PC-9 (cell line): ENCODE measurements around the gene TTC1. TPM values are rescaled to one million over a fixed set of nuclear protein-coding genes. Genes with fewer than 3 reads are reported as not detected.

Experiments used
- BruUV-seq: library from RNA; stranded (reverse); fragments of 400-500 nt; replicated peaks from 2 replicates; lab custom pipeline; 2021; lab: Mats Ljungman, UMichigan
- CTCF ChIA-PET: fragments of 300-600 bp; sonication (Branson Sonifier 250); formaldehyde crosslinking; loops from one replicate; lab custom pipeline; 2022; ENCODE audit warnings: antibody characterized with exemption; lab: Charles Lee
- POLR2A ChIA-PET: fragments of 300-600 bp; sonication (Branson Sonifier 250); formaldehyde crosslinking; loops from one replicate; lab custom pipeline; 2022; ENCODE audit warnings: antibody characterized with exemption; ENCODE audit not compliant: unreplicated experiment; lab: Charles Lee
- DNase-seq, 2 experiments: peaks; one replicate each; pipeline versions ENCODE4 v3.0.0 to v3.0.0-alpha.2; 2015 to 2022; ENCODE audit warnings: mixed read lengths in 1 of 2
- H2AFZ ChIP-seq: fragments of 200-600 bp; sonication (generic); 2 replicates; pipeline ENCODE4 v1.8.1; 2017; ENCODE audit warnings: antibody characterized with exemption
- H3F3A ChIP-seq: fragments of 200-600 bp; sonication (generic); 2 replicates; pipeline ENCODE4 v1.8.1; 2017; ENCODE audit warnings: antibody characterized with exemption, mild to moderate bottlenecking, low read depth; ENCODE audit not compliant: insufficient read depth
- H3K27ac ChIP-seq: fragments of 200-600 bp; sonication (generic); 2 replicates; pipeline ENCODE4 v1.6.1; 2016; ENCODE audit warnings: mixed run types
- H3K27me3 ChIP-seq: fragments of 200-600 bp; sonication (generic); 2 replicates; pipeline ENCODE4 v1.6.1; 2016; ENCODE audit warnings: low read depth, mixed run types; ENCODE audit not compliant: insufficient read depth
- H3K36me3 ChIP-seq: fragments of 200-600 bp; sonication (generic); 2 replicates; pipeline ENCODE4 v1.6.1; 2016; ENCODE audit warnings: low read depth, mixed run types
- H3K4me1 ChIP-seq: fragments of 200-600 bp; sonication (generic); replicated peaks from 2 replicates; pipeline ENCODE4 v1.6.1; 2016; ENCODE audit warnings: mixed run types; ENCODE audit not compliant: insufficient read depth
- H3K4me2 ChIP-seq: fragments of 200-600 bp; sonication (generic); 2 replicates; pipeline ENCODE4 v1.6.1; 2017; ENCODE audit warnings: mixed run types
- H3K4me3 ChIP-seq: fragments of 200-600 bp; sonication (generic); 2 replicates; pipeline ENCODE4 v1.6.1; 2016; ENCODE audit warnings: mixed run types
- H3K79me2 ChIP-seq: fragments of 200-600 bp; sonication (generic); 2 replicates; pipeline ENCODE4 v1.6.1; 2017; ENCODE audit warnings: low read depth, mixed run types
- H3K9me2 ChIP-seq: fragments of 200-600 bp; sonication (generic); 2 replicates; pipeline ENCODE4 v1.8.1; 2017; ENCODE audit warnings: mild to moderate bottlenecking; ENCODE audit not compliant: insufficient read depth
- H3K9me3 ChIP-seq: fragments of 200-600 bp; sonication (generic); 2 replicates; pipeline ENCODE4 v1.8.1; 2016; ENCODE audit warnings: low read depth; ENCODE audit not compliant: insufficient read depth
- H4K20me1 ChIP-seq: fragments of 200-600 bp; sonication (generic); 2 replicates; pipeline ENCODE4 v1.8.1; 2017; ENCODE audit not compliant: insufficient read depth
- CTCF ChIP-seq: fragments of 200-600 bp; sonication (generic); conservative IDR thresholded peaks from 2 replicates; pipeline ENCODE4 v1.6.1; 2017; ENCODE audit warnings: mixed run types, antibody characterized with exemption, mild to moderate bottlenecking, moderate library complexity
- EZH2 ChIP-seq: fragments of 200-600 bp; sonication (generic); IDR thresholded peaks from 2 replicates; pipeline ENCODE4 v1.8.0; 2017; ENCODE audit warnings: antibody characterized with exemption, low read depth
- intact Hi-C: fragments of 100-400 bp; cut with micrococcal nuclease; formaldehyde crosslinking; loops from one replicate; pipeline ENCODE4 v1.10.0; 2022; ENCODE audit not compliant: unreplicated experiment
- total RNA-seq: library from RNA; stranded (reverse); gene quantifications from 2 replicates; pipeline ENCODE4 v1.2.3, GENCODE V29; 2021

Gene TTC1
- total RNA-seq, 1 experiment from 2014 or later, result 68.5 TPM

DNA sequence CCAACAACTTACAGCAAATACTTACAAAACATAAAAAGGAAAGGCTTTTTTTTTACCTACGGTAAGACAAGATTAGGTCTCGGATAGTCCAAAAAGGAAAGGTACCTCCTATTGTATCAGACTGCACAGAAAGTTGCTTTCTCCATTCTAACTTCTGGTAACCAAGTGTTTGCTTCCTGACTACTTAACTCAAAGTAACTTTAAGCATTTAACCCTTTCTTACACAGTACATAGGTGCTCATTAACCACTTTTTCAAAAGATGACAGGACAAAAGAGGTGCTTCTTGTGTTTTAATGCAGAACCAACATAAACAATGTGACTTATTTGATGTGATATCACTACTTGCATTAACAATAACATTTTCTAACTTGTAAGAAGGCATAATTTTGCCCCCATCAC, 87.2 kb downstream of the TTC1 start:
- CTCF ChIA-PET, result no interaction called here
- Histone ChIP-seq H3K27me3 (no peaks in the 10 kb centered on the region), H3K9me3 (no peaks in the 10 kb centered on the region), H3K4me1 (no peaks in the 10 kb centered on the region), H3K9me2 (no peaks in the 10 kb centered on the region), H3K36me3 (0 out of 2 replicates have a peak, but pooled peaks cover 6% of the 10 kb centered on the region), H4K20me1 (no peaks in the 10 kb centered on the region), H2AFZ (no peak overlapping the region), H3K79me2 (no peaks in the 10 kb centered on the region; the same call in 1 of the 2 replicates), H3F3A (no peaks in the 10 kb centered on the region), H3K4me2 (no peak overlapping the region), H3K27ac (no peak overlapping the region), H3K4me3 (no peak overlapping the region)
- no peak for TF ChIP-seq CTCF
- no peak for TF ChIP-seq EZH2
- DNase-seq, result no peak
- intact Hi-C loops, result no loop called here
- POLR2A ChIA-PET, result no interaction called here
- no TSS peak for BruUV-seq

- Histone ChIP-seq H3K4me3 (no peak overlapping the region), H3K4me1 (no peaks in the 10 kb centered on the region), H2AFZ (no peak overlapping the region), H3K4me2 (no peak overlapping the region), H3K27me3 (no peaks in the 10 kb centered on the region), H3K79me2 (no peaks in the 10 kb centered on the region; the same call in 1 of the 2 replicates), H3K9me2 (no peaks in the 10 kb centered on the region), H3K9me3 (no peaks in the 10 kb centered on the region), H3K36me3 (0 out of 2 replicates have a peak, but pooled peaks cover 6% of the 10 kb centered on the region), H3F3A (no peaks in the 10 kb centered on the region; the same call in 1 of the 2 replicates), H4K20me1 (no peaks in the 10 kb centered on the region), H3K27ac (no peak overlapping the region)
- DNase-seq, result no peak
- intact Hi-C loops, result no loop called here
- ChIA-PET POLR2A (no interaction called here), CTCF (no interaction called here)
- TF ChIP-seq EZH2 (no peak), CTCF (no peak)
- BruUV-seq, result no TSS peak
Observed at GRCh38 chr5:160097991-160098390, 89.1 kb downstream of the TTC1 start.

DNA sequence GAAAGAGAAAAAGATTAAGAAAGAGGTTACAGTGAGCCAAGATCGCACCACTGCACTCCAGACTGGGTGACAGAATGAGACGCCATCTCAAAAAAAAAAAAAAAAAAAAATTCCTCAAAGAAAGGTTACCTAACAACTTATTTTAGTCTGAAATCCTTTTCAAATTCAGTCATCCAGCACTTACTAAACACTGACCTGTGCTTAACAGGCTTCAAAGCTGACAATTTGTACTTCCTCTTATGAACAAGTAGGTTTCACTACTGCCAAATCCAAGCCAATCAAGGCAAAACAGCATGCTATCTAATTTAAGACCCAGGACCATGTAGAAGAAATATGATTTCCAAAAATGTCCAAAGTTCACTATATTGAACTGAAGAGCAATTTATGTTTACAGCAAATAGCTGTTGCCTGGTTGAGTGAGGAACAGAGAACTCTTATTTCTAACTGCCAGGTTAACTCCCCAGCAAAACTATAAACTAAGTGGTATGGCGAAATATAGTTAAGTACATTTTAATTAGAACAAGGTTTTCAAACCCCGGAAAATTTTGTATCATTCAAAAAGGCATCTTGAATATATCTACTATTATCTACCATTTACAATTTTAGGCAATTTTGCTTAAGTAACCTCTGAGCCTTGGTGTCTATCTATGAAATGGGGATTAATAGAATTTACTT, 96.9 kb downstream of the TTC1 start:
- POLR2A ChIA-PET, result interaction anchor here (0.5 to 0.7 kb wide), 2 partner anchors 118 to 165 kb away, joined by 3 to 8 read pairs; no protein-coding TSS in a partner anchor

More for the DNA sequence above, 96.9 kb downstream of the TTC1 start:
- H3K9me3 ChIP-seq, result no peaks in the 10 kb centered on the region
- CTCF ChIA-PET, result no interaction called here
- intact Hi-C loops, result no loop called here
- H3F3A ChIP-seq, result peaks cover 13% of the 10 kb centered on the region; the same call in 1 of the 2 replicates
- no TSS peak for BruUV-seq
- no peak for DNase-seq
- no peak for TF ChIP-seq EZH2
- no peak for TF ChIP-seq CTCF
- H2AFZ ChIP-seq, result no peak overlapping the region
- no peaks in the 10 kb centered on the region for H3K9me2 ChIP-seq
- H3K4me2 ChIP-seq, result no peak overlapping the region
- no peaks in the 10 kb centered on the region for H4K20me1 ChIP-seq
- H3K27me3 ChIP-seq, result no peaks in the 10 kb centered on the region
- no peak overlapping the region for H3K27ac ChIP-seq
- H3K36me3 ChIP-seq, result no peaks in the 10 kb centered on the region
- no peak overlapping the region for H3K4me3 ChIP-seq
- H3K4me1 ChIP-seq, result no peaks in the 10 kb centered on the region
- H3K79me2 ChIP-seq, result no peaks in the 10 kb centered on the region; the same call in 1 of the 2 replicates
